Endothelial cell of umbilical vein (primary cell): ENCODE data around the gene TUB. TPM values are rescaled to one million over a fixed set of nuclear protein-coding genes. Genes with fewer than 3 reads are reported as not detected.

Experiments used
- BruUV-seq: library from RNA; stranded (reverse); fragments of 400-500 nt; replicated peaks from 2 replicates; lab custom pipeline; 2021; lab: Mats Ljungman, UMichigan
- CTCF ChIA-PET: fragments of 300-600, 350-600 bp; sonication (Branson Sonifier 250); formaldehyde crosslinking; loops from one replicate; lab custom pipeline; 2021; ENCODE audit warnings: antibody characterized with exemption, inconsistent platforms; lab: Charles Lee
- POLR2A ChIA-PET: fragments of 300-600, 350-600 bp; sonication (Branson Sonifier 250); formaldehyde crosslinking; loops from one replicate; lab custom pipeline; 2021; ENCODE audit warnings: antibody characterized with exemption, inconsistent platforms; lab: Charles Lee
- DNase-seq: peaks from one replicate; pipeline ENCODE4 v3.0.0-alpha.2; 2011; ENCODE audit warnings: low read depth, low spot score
- FAIRE-seq: peaks from 2 replicates; lab custom pipeline; 2011; peaks lifted over from hg19 to GRCh38; lab: Jason Lieb, UNC
- H2AFZ ChIP-seq: 2 replicates; pipeline ENCODE4 v1.6.0; 2012; ENCODE audit warnings: low read depth, low read length, control low read depth, inconsistent platforms
- H3K27ac ChIP-seq: 2 replicates; pipeline ENCODE4 v1.5.1; 2011; ENCODE audit warnings: low read depth, mild to moderate bottlenecking, control low read depth, low read length, moderate library complexity; ENCODE audit not compliant: insufficient read depth
- H3K27me3 ChIP-seq, 2 experiments: 2 replicates each; pipeline versions ENCODE4 v1.6.0 to v1.6.1; 2011; ENCODE audit warnings: low read length in 2 of 2, mixed read lengths in 1 of 2; ENCODE audit not compliant: control insufficient read depth in 2 of 2, insufficient read depth in 2 of 2
- H3K36me3 ChIP-seq, 2 experiments: 2 replicates in 1 of 2; 3 replicates in 1 of 2; pipeline ENCODE4 v1.5.1; 2011; ENCODE audit warnings: low read length in 2 of 2, mild to moderate bottlenecking in 1 of 2, moderate library complexity in 1 of 2; ENCODE audit not compliant: control insufficient read depth in 2 of 2, insufficient read depth in 2 of 2; ENCODE audit errors: extremely low read depth in 1 of 2
- H3K4me1 ChIP-seq: 3 replicates; pipeline ENCODE4 v1.5.1; 2011; ENCODE audit warnings: mild to moderate bottlenecking, low read length; ENCODE audit not compliant: control insufficient read depth, insufficient read depth; ENCODE audit errors: extremely low read depth
- H3K4me2 ChIP-seq: 2 replicates; pipeline ENCODE4 v1.6.1; 2011; ENCODE audit warnings: low read length, control low read depth, mixed read lengths; ENCODE audit not compliant: insufficient read depth
- H3K4me3 ChIP-seq, 3 experiments: fragments of 200-600 bp in 1 of 3; sonication (generic), shearing (Covaris generic) in 1 of 3; replicated peaks in 1 of 3; 2 replicates each; pipeline ENCODE4 v1.5.1; 2011 to 2016; ENCODE audit warnings: control low read depth in 3 of 3, low read length in 3 of 3, mild to moderate bottlenecking in 2 of 3, inconsistent platforms in 1 of 3, low read depth in 1 of 3, moderate library complexity in 1 of 3; ENCODE audit not compliant: insufficient read depth in 1 of 3
- H3K79me2 ChIP-seq: 2 replicates; pipeline ENCODE4 v1.6.0; 2012; ENCODE audit warnings: low read length, inconsistent platforms; ENCODE audit not compliant: control insufficient read depth, insufficient read depth
- H3K9ac ChIP-seq: replicated peaks from 2 replicates; pipeline ENCODE3; 2011; ENCODE audit warnings: low read length, control low read depth; ENCODE audit not compliant: insufficient read depth; ENCODE audit errors: extremely low read depth
- H3K9me1 ChIP-seq: replicated peaks from 3 replicates; pipeline ENCODE4 v1.6.0; 2011; ENCODE audit warnings: mild to moderate bottlenecking, low read length; ENCODE audit not compliant: control insufficient read depth, insufficient read depth; ENCODE audit errors: extremely low read depth
- H3K9me3 ChIP-seq: replicated peaks from 2 replicates; pipeline ENCODE4 v1.5.1; 2012; ENCODE audit warnings: low read length, inconsistent platforms; ENCODE audit not compliant: control insufficient read depth, insufficient read depth
- H4K20me1 ChIP-seq: replicated peaks from 2 replicates; pipeline ENCODE3; 2011; ENCODE audit warnings: mild to moderate bottlenecking, low read length; ENCODE audit not compliant: control insufficient read depth, insufficient read depth; ENCODE audit errors: extremely low read depth
- CTCF ChIP-seq, 2 donors: IDR thresholded peaks; 1 replicate in 1 of 2; 2 replicates in 1 of 2; pipeline ENCODE4 v1.5.1; 2011; ENCODE audit warnings: low read length in 2 of 2, mild to moderate bottlenecking in 2 of 2, moderate library complexity in 2 of 2, control low read depth in 1 of 2, inconsistent platforms in 1 of 2, low read depth in 1 of 2; ENCODE audit not compliant: insufficient read depth in 1 of 2; ENCODE audit errors: extremely low read depth in 1 of 2
- GATA2 ChIP-seq: IDR thresholded peaks from 2 replicates; pipeline ENCODE4 v1.7.0; 2011; ENCODE audit warnings: low read depth, mild to moderate bottlenecking, moderate library complexity, mixed read lengths, low read length; ENCODE audit not compliant: insufficient read length, insufficient read depth
- JUN ChIP-seq: IDR thresholded peaks from 2 replicates; pipeline ENCODE4 v1.6.1; 2011; ENCODE audit warnings: borderline replicate concordance, low read depth; ENCODE audit not compliant: insufficient read length, insufficient read depth
- MAX ChIP-seq: IDR thresholded peaks from 2 replicates; pipeline ENCODE4 v1.6.1; 2011; ENCODE audit not compliant: insufficient read depth, insufficient read length
- MYC ChIP-seq: IDR thresholded peaks from one replicate; pipeline ENCODE4 v1.6.1; 2011; ENCODE audit warnings: mild to moderate bottlenecking, low read depth, low read length
- POLR2A ChIP-seq: IDR thresholded peaks from 2 replicates; pipeline ENCODE4 v1.6.1; 2012; ENCODE audit warnings: low read depth, mild to moderate bottlenecking, control low read depth, low read length
- POLR2AphosphoS5 ChIP-seq: IDR thresholded peaks from 2 replicates; pipeline ENCODE4 v1.6.1; 2012; ENCODE audit warnings: low read depth, mild to moderate bottlenecking, control low read depth, low read length, moderate library complexity; ENCODE audit not compliant: insufficient read depth
- dilution Hi-C: fragments of 300-500 bp; cut with MboI; formaldehyde crosslinking; loops from one replicate; pipeline ENCODE4 v1.15.0; 2019; ENCODE audit warnings: low sequenced_read_pairs; ENCODE audit not compliant: extremely low pct_ligation_motif_present
- intact Hi-C: fragments of 100-400 bp; cut with micrococcal nuclease; formaldehyde crosslinking; loops from one replicate; pipeline ENCODE4 v1.10.0; 2022
- polyA plus RNA-seq, 4 experiments: library from polyadenylated mRNA; depleted of rRNA in 3 of 4; stranded (reverse) in 3 of 4; unstranded in 1 of 4; fragments of >200 nt; gene quantifications; 2 replicates each; pipeline versions ENCODE4 v1.2.1 to v1.2.3, GENCODE V29; 2011 to 2012; ENCODE audit warnings: missing spikeins in 1 of 4
- total RNA-seq: library from RNA; stranded (reverse); gene quantifications from 2 replicates; pipeline ENCODE4 v1.2.3, GENCODE V29; 2021

Gene TUB
- total and polyA plus RNA-seq, 2 donors (not counting 3 experiments of a cell fraction or from before 2014, with no cell fraction given) = 2.3 to 3.9 TPM

- ChIA-PET CTCF (interaction anchor here (1.3 to 20.3 kb wide), 4 partner anchors 13 to 86 kb away, joined by 3 to 822 read pairs (median 284); partner anchors contain the start of gene TUB), POLR2A (no interaction called here)
- Histone ChIP-seq H3K27ac (no peak overlapping the region), H3K79me2 (no peaks in the 10 kb centered on the region), H3K27me3 (no peaks in the 10 kb centered on the region), H4K20me1 (no peaks in the 10 kb centered on the region), H3K9me1 (no peaks in the 10 kb centered on the region), H3K4me3 (no peak overlapping the region), H3K9me3 (no peaks in the 10 kb centered on the region), H3K4me2 (no peak overlapping the region), H3K4me1 (no peaks in the 10 kb centered on the region), H3K36me3 (no peaks in the 10 kb centered on the region), H3K9ac (no peak overlapping the region), H2AFZ (no peak overlapping the region)
- TF ChIP-seq GATA2 = no peak
- TF ChIP-seq CTCF (IDR thresholded peaks at IDR 0.05; ENCODE audit: extremely low read depth in 1 of 2, insufficient read depth in 1 of 2, low read depth in 1 of 2, low read length in 2 of 2) = no peak
- TF ChIP-seq MYC = no peak
- TF ChIP-seq JUN = no peak
- TF ChIP-seq POLR2AphosphoS5 = no peak
- no peak for TF ChIP-seq MAX
- TF ChIP-seq POLR2A = no peak
- no TSS peak for BruUV-seq
- DNase-seq = no peak
- intact Hi-C loops (loop anchor here (5.0 to 10.0 kb wide), 2 partner anchors 187 to 399 kb away; no protein-coding TSS in a partner anchor), dilution Hi-C loops (no loop called here)
- FAIRE-seq = no peak
These were observed 13.0 kb downstream of the TUB start for GRCh38 chr11:8093931-8094575.
